Neural progenitor cell (in vitro differentiated cells): Measurements from ENCODE around the gene MSANTD2. TPM values are rescaled to one million over a fixed set of nuclear protein-coding genes. Genes with fewer than 3 reads are reported as not detected.

ENCODE experiments used
- DNase-seq: peaks from one replicate; pipeline ENCODE4 v3.0.0-alpha.2; 2016; ENCODE audit warnings: low spot score
- H2AFZ ChIP-seq: fragments of 200-600 bp; sonication (generic); replicated peaks from 2 replicates; pipeline ENCODE4 v1.6.1; 2016; ENCODE audit warnings: antibody characterized with exemption
- H3F3A ChIP-seq: fragments of 200-600 bp; sonication (generic); 2 replicates; pipeline ENCODE4 v1.6.1; 2016; ENCODE audit warnings: antibody characterized with exemption, low read depth
- H3K27ac ChIP-seq: fragments of 200-600 bp; sonication (generic); 2 replicates; pipeline ENCODE4 v1.5.1; 2016; ENCODE audit warnings: mild to moderate bottlenecking
- H3K27me3 ChIP-seq: fragments of 200-600 bp; sonication (generic); 2 replicates; pipeline ENCODE4 v1.6.1; 2016; ENCODE audit warnings: mild to moderate bottlenecking, moderate library complexity
- H3K36me3 ChIP-seq: fragments of 200-600 bp; sonication (generic); 2 replicates; pipeline ENCODE4 v1.5.1; 2016
- H3K4me1 ChIP-seq: fragments of 200-600 bp; sonication (generic); 2 replicates; pipeline ENCODE4 v1.6.1; 2016; ENCODE audit warnings: mixed run types
- H3K4me2 ChIP-seq: fragments of 200-600 bp; sonication (generic); 2 replicates; pipeline ENCODE4 v1.6.1; 2016
- H3K4me3 ChIP-seq: fragments of 200-600 bp; sonication (generic); 2 replicates; pipeline ENCODE4 v1.5.1; 2016
- H3K79me2 ChIP-seq: fragments of 200-600 bp; sonication (generic); 2 replicates; pipeline ENCODE4 v1.6.1; 2016; ENCODE audit warnings: low read depth
- H3K9ac ChIP-seq: fragments of 200-600 bp; sonication (generic); 2 replicates; pipeline ENCODE4 v1.6.1; 2016
- H3K9me3 ChIP-seq: fragments of 200-600 bp; sonication (generic); 2 replicates; pipeline ENCODE4 v1.5.1; 2016; ENCODE audit warnings: low read depth
- H4K20me1 ChIP-seq: fragments of 200-600 bp; sonication (generic); 2 replicates; pipeline ENCODE4 v1.6.1; 2016; ENCODE audit warnings: low read depth
- H3K27ac Mint-ChIP-seq: 3 replicates; pipeline ENCODE4 v1.8.0; 2021; ENCODE audit warnings: mixed read lengths
- H3K27me3 Mint-ChIP-seq: 2 replicates; pipeline ENCODE4 v1.8.0; 2022; ENCODE audit warnings: low read depth, mild to moderate bottlenecking, inconsistent platforms, moderate library complexity, mixed read lengths; ENCODE audit not compliant: insufficient read depth
- H3K36me3 Mint-ChIP-seq: 3 replicates; pipeline ENCODE4 v1.8.0; 2021; ENCODE audit warnings: mixed read lengths
- H3K4me1 Mint-ChIP-seq: 3 replicates; pipeline ENCODE4 v1.8.0; 2021; ENCODE audit warnings: mixed read lengths
- H3K4me3 Mint-ChIP-seq: 3 replicates; pipeline ENCODE4 v1.8.0; 2021; ENCODE audit warnings: mild to moderate bottlenecking, moderate library complexity, mixed read lengths
- H3K9me3 Mint-ChIP-seq: 3 replicates; pipeline ENCODE4 v1.8.0; 2020; ENCODE audit warnings: mixed read lengths
- EZH2 ChIP-seq: fragments of 200-600 bp; sonication (generic); IDR thresholded peaks from 2 replicates; pipeline ENCODE4 v1.6.1; 2017; ENCODE audit warnings: antibody characterized with exemption, mild to moderate bottlenecking, moderate library complexity
- EZH2phosphoT487 ChIP-seq: fragments of 200-600 bp; sonication (generic); IDR thresholded peaks from 2 replicates; pipeline ENCODE4 v1.6.1; 2017; ENCODE audit warnings: antibody characterized with exemption
- total RNA-seq: library from RNA; depleted of rRNA; stranded (reverse); fragments of >200 nt; gene quantifications from 2 replicates; pipeline ENCODE4 v1.2.3, GENCODE V29; 2015; ENCODE audit warnings: low replicate concordance
- TF ChIP-seq, protein P1 (sequence below): fragments of 200-600 bp; sonication (generic); IDR thresholded peaks from 2 replicates; pipeline ENCODE4 v1.5.1; 2017; ENCODE audit warnings: antibody characterized with exemption, mild to moderate bottlenecking

Gene MSANTD2
- total RNA-seq, 1 donor from 2014 or later = 41.9 TPM

GRCh38 chr11:124831897-124832296 lies 31.7 kb upstream of the MSANTD2 start:
- H3K27me3 ChIP-seq = peaks cover 11% of the 10 kb centered on the region
- H3K27ac ChIP-seq = no peak overlapping the region
- H3K4me3 ChIP-seq = no peak overlapping the region
- peaks cover 6% of the 10 kb centered on the region for H3K27me3 Mint-ChIP-seq
- H3K4me1 Mint-ChIP-seq = peaks cover 6% of the 10 kb centered on the region
- H3K79me2 ChIP-seq = no peaks in the 10 kb centered on the region
- H3K4me2 ChIP-seq = no peak overlapping the region
- H3K9ac ChIP-seq = no peak overlapping the region
- H3K36me3 ChIP-seq = no peaks in the 10 kb centered on the region
- DNase-seq = no peak
- H4K20me1 ChIP-seq = no peaks in the 10 kb centered on the region
- H3K4me3 Mint-ChIP-seq = no peak overlapping the region
- no peak overlapping the region for H2AFZ ChIP-seq
- H3K27ac Mint-ChIP-seq = no peak overlapping the region
- H3K9me3 ChIP-seq = no peaks in the 10 kb centered on the region
- no peaks in the 10 kb centered on the region for H3K9me3 Mint-ChIP-seq
- H3F3A ChIP-seq = no peaks in the 10 kb centered on the region
- TF ChIP-seq, protein P1, sequence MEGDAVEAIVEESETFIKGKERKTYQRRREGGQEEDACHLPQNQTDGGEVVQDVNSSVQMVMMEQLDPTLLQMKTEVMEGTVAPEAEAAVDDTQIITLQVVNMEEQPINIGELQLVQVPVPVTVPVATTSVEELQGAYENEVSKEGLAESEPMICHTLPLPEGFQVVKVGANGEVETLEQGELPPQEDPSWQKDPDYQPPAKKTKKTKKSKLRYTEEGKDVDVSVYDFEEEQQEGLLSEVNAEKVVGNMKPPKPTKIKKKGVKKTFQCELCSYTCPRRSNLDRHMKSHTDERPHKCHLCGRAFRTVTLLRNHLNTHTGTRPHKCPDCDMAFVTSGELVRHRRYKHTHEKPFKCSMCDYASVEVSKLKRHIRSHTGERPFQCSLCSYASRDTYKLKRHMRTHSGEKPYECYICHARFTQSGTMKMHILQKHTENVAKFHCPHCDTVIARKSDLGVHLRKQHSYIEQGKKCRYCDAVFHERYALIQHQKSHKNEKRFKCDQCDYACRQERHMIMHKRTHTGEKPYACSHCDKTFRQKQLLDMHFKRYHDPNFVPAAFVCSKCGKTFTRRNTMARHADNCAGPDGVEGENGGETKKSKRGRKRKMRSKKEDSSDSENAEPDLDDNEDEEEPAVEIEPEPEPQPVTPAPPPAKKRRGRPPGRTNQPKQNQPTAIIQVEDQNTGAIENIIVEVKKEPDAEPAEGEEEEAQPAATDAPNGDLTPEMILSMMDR = no peak
- TF ChIP-seq EZH2 = no peak
- no peak for TF ChIP-seq EZH2phosphoT487
- no peaks in the 10 kb centered on the region for H3K36me3 Mint-ChIP-seq
- H3K4me1 ChIP-seq = no peaks in the 10 kb centered on the region

DNA sequence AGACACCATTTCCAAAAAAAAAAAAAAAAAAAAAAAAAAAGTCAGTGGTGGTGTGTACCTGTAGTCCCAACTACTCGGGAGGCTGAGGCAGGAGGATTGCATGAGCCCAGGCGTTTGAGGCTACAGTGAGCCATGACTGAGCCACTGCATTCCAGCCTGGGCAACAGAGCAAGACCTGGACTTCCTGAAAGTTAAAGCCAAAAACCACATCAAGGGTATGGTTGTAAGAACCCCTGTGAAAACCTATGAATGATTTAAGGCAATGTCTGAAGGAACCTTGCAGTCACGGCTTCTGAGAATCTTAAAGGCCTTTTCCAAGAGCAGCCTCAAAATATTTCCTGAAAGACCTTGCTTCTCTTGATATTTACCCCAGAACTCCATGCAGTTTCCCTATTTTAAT lies 30.5 kb upstream of the MSANTD2 start:
- Histone ChIP-seq H3K4me2 (no peak overlapping the region), H2AFZ (no peak overlapping the region), H3K27me3 (peaks cover 4% of the 10 kb centered on the region), H3K9ac (no peak overlapping the region), H3K9me3 (no peaks in the 10 kb centered on the region), H4K20me1 (no peaks in the 10 kb centered on the region), H3K4me3 (no peak overlapping the region), H3K79me2 (no peaks in the 10 kb centered on the region), H3F3A (no peaks in the 10 kb centered on the region), H3K36me3 (no peaks in the 10 kb centered on the region), H3K4me1 (no peaks in the 10 kb centered on the region), H3K27ac (no peak overlapping the region)
- Mint-ChIP-seq H3K4me1 (no peaks in the 10 kb centered on the region), H3K36me3 (no peaks in the 10 kb centered on the region), H3K9me3 (no peaks in the 10 kb centered on the region), H3K4me3 (no peak overlapping the region), H3K27me3 (peaks cover 8% of the 10 kb centered on the region), H3K27ac (no peak overlapping the region)
- TF ChIP-seq EZH2 = no peak
- TF ChIP-seq, protein P1 = no peak
- no peak for TF ChIP-seq EZH2phosphoT487
- DNase-seq = no peak

DNA sequence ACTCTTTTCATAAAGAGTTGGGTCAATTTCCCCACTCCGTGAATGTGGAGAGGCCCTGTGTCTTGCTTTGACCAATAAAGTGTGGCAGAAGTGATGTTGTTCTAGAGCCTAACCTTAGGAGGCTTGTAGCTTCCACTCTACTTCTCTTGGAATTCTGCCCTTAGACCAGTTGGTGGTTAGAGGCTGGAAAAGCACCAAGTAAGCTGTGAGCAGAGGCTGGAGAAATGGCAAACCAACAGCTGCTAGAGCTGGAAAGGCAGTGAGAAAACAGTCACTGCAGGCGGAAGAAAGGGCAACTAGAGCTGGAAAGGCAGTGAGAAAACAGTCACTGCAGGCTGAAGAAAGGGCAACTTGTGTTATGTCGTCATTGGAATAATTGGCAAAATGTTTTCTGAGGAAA lies 29.8 kb upstream of the MSANTD2 start:
- TF ChIP-seq EZH2 = no peak
- no peaks in the 10 kb centered on the region for H3K4me1 Mint-ChIP-seq
- no peak for DNase-seq
- no peak overlapping the region for H3K4me3 Mint-ChIP-seq
- H3K9me3 Mint-ChIP-seq = no peaks in the 10 kb centered on the region
- no peak overlapping the region for H3K27ac Mint-ChIP-seq
- Histone ChIP-seq H3K9me3 (no peaks in the 10 kb centered on the region), H2AFZ (no peak overlapping the region), H3K4me1 (no peaks in the 10 kb centered on the region), H3K36me3 (no peaks in the 10 kb centered on the region), H3K9ac (no peak overlapping the region), H3K27me3 (no peaks in the 10 kb centered on the region), H3K27ac (no peak overlapping the region), H3K79me2 (no peaks in the 10 kb centered on the region), H3K4me3 (no peak overlapping the region), H3K4me2 (no peak overlapping the region), H4K20me1 (no peaks in the 10 kb centered on the region), H3F3A (no peaks in the 10 kb centered on the region)
- H3K27me3 Mint-ChIP-seq = peaks cover 8% of the 10 kb centered on the region
- no peaks in the 10 kb centered on the region for H3K36me3 Mint-ChIP-seq

DNA sequence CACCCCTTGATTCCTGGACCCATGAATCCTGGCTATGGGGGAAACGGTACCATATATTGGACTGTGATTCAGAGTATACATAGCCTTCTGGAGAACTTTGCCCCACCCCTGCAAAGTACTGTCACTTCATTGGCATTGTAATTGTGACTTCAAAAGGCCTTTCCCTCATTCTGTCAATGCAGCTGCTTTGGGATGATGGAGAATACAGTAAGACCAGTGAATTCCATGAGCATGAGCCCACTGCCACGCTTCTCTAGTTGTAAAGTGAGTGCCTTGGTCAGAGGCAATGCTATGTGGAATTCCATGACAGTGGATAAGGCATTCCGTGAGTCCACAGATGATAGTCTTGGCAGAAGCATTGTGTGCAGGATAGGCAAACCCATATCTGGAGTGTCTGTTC lies 25.7 kb upstream of the MSANTD2 start:
- H3K4me3 Mint-ChIP-seq = no peak overlapping the region
- no peak for DNase-seq
- Histone ChIP-seq H3K9ac (no peak overlapping the region), H3F3A (no peaks in the 10 kb centered on the region), H3K4me2 (no peak overlapping the region), H4K20me1 (no peaks in the 10 kb centered on the region), H2AFZ (no peak overlapping the region), H3K4me3 (no peak overlapping the region), H3K36me3 (no peaks in the 10 kb centered on the region), H3K4me1 (no peaks in the 10 kb centered on the region), H3K9me3 (no peaks in the 10 kb centered on the region), H3K27ac (no peak overlapping the region), H3K79me2 (no peaks in the 10 kb centered on the region), H3K27me3 (no peaks in the 10 kb centered on the region)
- H3K36me3 Mint-ChIP-seq = no peaks in the 10 kb centered on the region
- H3K4me1 Mint-ChIP-seq = no peaks in the 10 kb centered on the region
- H3K27me3 Mint-ChIP-seq = peaks cover 10% of the 10 kb centered on the region
- H3K9me3 Mint-ChIP-seq = no peaks in the 10 kb centered on the region
- H3K27ac Mint-ChIP-seq = no peak overlapping the region
- TF ChIP-seq EZH2 (no peak), EZH2phosphoT487 (no peak)
- TF ChIP-seq, protein P1 = no peak
